Bone marrow (tissue), 2 donors: ENCODE data around the gene TGFBR3.

Source experiments
- DNase-seq, 2 donors: peaks; one replicate each; lab custom pipeline; 2025; lab: John Stamatoyannopoulos, UW

The TGFBR3 gene

DNA sequence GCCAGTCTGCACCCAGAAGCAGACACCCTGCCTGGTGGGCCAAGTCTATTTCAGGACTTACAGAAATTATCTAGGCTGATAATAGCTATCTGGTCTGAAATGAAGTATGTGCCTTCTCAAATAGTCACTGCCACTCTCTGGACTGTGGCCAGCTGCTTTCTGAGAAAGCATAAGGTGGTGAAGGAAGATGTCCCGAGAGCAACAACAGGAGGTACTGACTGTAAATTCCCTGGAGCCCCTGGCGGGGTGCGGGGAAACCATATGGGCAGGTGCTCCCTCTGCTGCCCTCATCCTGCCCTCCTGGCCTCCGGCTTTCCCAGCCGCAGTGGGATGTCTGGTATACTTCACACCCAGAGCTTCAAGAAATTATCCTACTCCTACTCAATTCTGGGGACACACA lies 86.8 kb downstream of the TGFBR3 start:
- no peak for DNase-seq

GRCh38 chr1:91798740-91799139 lies 87.2 kb downstream of the TGFBR3 start:
- no peak for DNase-seq

DNA sequence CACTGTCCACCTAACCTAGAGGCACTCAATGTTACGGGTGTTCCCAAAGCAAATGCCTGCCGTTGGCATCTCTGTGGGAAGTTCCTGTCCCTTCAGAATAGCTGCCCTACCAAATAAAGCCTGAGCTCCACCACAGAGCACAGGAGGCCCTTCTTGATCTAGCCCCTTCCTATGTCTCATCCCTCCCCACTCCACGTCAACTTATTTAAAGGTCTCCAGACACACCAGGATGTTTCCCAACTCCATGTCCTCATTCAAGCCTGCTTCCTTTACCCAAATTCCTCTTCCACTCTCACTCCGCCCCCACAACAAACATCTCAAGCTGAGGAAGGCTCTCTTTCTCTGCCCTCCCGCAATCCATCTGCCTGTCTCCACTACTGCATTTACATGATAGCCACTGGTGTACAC lies 87.7 kb downstream of the TGFBR3 start:
- DNase-seq: no peak

- no peak for DNase-seq
Measured at GRCh38 chr1:91797164-91797563, 88.8 kb downstream of the TGFBR3 start.

DNA sequence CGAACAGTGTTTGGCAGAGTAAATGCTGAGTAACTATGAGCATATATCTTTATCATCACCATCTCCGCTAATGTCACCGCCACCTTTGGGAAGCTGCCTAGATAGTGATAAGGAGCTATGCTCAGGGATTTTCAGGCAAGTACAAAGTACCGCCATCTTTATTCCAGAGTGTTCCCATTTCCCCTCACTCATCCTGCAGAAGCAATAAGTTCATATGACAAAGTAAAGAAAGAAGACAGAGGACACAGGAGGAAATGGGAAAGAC lies 89.6 kb downstream of the TGFBR3 start:
- no peak for DNase-seq

GRCh38 chr1:91795591-91796389 lies 90.2 kb downstream of the TGFBR3 start:
- no peak for DNase-seq

DNA sequence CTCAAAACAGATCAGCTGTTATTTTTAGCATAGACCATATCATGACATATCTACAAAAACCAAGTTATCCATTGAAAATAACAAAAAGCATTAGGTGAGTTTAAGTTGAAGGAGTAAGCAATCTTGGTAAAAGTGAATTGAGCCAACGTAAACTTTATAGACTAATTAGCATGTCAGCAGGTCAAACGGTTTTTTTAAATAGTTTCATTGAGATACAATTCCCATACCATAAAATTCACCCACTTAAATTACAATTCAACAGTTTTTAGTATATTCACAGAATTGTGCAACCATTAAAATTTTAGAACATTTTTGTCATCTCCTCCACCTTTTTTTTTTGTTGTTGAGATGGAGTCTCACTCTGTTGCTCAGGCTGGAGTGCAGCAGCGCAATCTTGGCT lies 92.1 kb downstream of the TGFBR3 start:
- no peak for DNase-seq

- DNase-seq: no peak
Measured at GRCh38 chr1:91793189-91793588, 92.8 kb downstream of the TGFBR3 start.

GRCh38 chr1:91792489-91793071 lies 93.4 kb downstream of the TGFBR3 start:
- DNase-seq: no peak

GRCh38 chr1:91791691-91792488 lies 94.1 kb downstream of the TGFBR3 start:
- DNase-seq: no peak

- no peak for DNase-seq
Measured at GRCh38 chr1:91791103-91791502, 94.8 kb downstream of the TGFBR3 start.

DNA sequence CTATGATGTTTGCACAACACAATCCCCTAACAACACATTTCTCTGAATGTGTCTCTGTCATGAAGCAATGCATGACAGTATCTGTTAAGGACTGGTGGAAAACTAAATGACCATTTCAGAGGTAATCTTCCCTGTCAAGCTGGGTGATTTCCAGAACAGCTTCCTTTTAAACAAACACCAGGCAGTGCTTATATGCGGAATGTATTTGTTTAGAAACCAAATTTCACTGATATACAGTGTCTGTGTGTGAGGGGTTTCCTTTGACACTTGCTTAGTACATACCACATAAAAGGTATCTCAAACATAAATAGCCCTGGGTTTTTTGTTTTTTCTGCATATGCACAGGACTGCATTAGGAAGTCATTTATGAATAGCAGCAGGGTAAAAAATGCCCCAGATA lies 95.6 kb downstream of the TGFBR3 start:
- DNase-seq: no peak

DNA sequence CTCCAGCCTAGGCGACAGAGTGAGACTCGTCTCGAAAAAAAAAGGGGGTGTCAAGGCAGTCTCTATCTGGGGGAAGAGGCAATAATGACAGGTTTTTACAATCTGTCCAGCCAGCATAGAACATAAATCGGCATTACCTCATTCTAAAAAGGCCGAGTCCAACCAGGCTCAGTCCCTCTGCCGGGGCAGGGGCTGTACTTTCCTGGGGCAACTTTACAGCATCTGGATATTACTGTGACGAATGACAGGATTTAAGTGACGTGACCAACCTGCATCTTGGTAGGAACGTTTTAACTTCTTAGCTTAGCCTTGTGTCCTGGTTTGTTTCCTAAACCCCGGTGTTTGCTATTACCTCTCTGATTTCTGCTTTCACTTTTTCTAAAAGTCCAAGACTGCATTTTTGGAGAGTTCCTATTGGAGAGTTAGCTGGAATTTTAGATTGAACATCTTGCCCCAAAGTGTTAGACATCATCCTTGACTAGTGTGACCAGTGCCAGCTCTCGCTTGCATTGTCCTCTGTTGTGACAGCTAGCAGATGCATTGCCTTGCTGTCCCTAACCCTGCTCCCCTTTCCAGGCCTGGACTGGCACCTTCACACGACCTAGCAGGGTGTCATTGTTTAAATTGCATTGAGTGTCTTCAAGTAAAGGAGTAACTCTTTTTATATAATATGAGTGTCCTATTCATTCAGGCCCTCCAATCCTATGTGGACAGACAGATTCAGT lies 96.5 kb downstream of the TGFBR3 start:
- no peak for DNase-seq

DNA sequence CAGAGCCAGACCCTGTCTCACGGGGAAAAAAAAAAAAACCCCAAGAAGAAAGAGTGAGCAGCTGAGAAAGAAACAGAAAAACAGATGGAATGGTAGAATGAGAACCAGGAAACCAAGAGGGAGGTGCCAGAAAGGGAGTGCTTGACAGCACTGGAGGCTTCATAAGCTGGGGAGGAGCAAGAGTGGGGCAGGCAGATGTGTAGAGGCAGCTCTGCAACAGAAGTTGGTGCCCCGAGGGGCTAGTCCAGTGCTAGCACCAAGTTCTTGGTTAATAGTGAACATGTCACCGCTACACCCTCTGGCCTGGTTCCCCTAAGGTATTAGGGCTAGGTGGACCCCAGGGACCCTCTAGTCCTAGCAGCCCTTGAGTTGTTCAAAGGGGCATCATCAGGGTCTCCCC lies 98.0 kb downstream of the TGFBR3 start:
- DNase-seq: no peak

GRCh38 chr1:91784616-91785015 lies 101.3 kb downstream of the TGFBR3 start:
- no peak for DNase-seq

GRCh38 chr1:91784191-91784590 lies 101.8 kb downstream of the TGFBR3 start:
- DNase-seq: no peak

DNA sequence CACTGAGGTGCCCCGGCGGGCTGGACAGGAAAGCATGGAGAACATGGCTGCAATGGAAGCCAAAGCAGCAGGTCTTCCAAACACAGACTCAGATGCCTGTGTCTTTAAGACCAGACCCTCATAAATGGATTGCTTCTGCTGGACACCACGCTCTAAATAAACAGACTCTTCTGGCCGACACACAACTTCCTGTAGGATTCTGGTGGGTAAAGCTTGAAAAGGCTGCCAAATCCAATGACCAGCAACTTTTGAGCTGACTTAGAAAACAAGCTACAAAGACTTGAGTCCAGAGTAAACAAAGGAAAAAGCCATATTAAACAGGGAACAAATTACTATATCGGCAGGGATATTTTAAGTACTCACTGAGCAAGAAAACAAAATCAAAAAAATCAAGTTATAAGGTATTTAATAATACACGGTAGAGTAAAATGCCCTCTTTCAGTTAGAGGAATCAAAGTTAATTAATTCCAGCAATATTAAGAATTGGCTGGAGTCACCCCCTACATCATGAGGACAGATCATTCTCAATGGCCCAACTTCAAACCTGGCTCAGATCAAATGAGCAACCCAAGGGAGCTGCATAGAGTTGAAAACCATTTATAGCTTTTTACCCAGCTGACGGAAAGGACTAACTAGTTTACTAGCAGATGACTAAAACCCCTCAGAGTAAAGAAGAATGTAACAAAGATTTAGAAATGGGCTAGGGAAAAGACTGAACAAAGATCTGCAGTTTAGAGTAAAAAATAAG lies 102.4 kb downstream of the TGFBR3 start:
- no peak for DNase-seq

DNA sequence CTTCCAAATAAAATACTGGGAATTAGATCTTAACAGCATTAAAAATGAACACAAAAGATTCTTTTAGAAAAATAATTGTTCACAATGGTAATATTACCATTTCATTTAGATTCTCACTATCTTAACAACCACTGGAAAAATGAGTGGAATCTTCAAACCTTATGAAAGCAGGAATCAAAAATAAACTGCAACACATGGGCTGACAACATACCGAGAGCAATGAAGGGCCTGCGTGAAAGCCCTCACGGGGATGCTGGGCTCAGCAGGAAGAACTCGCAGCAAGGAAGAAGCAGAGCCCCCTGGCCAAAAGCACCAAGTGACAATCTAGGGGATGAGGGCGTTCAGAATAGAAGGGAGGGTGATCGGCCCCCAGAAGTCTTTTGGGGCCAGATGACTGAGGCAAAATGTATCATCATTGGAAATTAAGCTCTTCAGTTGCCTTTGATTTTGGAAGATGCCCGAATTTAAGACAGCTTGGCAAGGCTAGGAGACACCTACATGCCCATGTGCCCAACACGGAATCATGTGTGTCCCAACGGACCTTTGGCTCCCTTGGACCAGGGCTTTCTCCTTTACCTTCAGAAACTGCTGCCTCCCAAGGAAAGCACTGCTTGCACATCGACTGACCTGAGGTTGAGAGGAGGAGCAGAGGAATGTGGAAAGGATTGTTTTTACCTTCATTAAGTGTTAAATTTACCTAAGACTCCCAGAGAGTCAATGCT lies 103.9 kb downstream of the TGFBR3 start:
- no peak for DNase-seq

DNA sequence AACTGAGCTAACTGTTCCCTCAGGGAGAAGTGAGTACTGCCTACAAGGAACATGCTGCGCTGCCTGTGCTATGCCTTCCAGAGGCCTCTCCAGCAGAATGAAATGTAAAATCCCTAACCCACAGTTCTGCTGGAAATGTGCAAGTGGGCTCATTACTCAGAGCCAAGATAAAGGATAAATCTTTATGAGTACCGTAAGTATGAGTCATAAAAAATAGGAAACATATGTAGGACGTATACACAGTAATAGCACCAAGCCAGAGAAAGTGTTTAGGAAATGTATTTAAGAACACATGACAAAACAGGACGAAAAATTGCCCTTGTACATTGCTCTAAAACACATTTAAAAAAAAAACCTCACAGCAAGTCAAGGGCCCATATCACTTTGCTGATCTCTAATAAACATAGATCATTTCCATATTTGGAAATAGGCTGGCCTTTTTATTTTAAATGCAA lies 104.6 kb downstream of the TGFBR3 start:
- DNase-seq: no peak

GRCh38 chr1:91779548-91780021 lies 106.4 kb downstream of the TGFBR3 start:
- no peak for DNase-seq

DNA sequence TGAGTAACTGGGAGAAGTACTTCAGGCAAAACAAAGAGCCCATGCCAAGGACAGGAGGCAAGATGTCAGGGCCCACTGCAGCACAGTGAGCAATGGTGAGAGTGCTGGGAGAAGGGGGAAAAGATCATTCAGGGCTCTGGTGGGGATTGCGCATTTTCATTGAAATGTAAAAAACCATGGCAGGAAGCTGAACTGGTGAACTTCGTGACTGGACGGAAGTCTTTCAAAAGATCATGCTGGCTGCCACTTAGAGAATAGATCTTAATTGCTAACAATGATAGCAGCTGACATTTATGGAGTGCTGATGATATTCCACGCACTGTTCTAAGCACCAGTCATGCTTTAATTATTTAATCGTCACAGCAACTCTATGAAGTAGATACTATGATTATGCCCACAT lies 107.0 kb downstream of the TGFBR3 start:
- DNase-seq: no peak
